PC-9 (cell line): ENCODE results near the gene ENPP4. TPM values are rescaled to one million over a fixed set of nuclear protein-coding genes. Genes with fewer than 3 reads are reported as not detected.

Experiments used
- BruUV-seq: library from RNA; stranded (reverse); fragments of 400-500 nt; replicated peaks from 2 replicates; lab custom pipeline; 2021; lab: Mats Ljungman, UMichigan
- CTCF ChIA-PET: fragments of 300-600 bp; sonication (Branson Sonifier 250); formaldehyde crosslinking; loops from one replicate; lab custom pipeline; 2022; ENCODE audit warnings: antibody characterized with exemption; lab: Charles Lee
- POLR2A ChIA-PET: fragments of 300-600 bp; sonication (Branson Sonifier 250); formaldehyde crosslinking; loops from one replicate; lab custom pipeline; 2022; ENCODE audit warnings: antibody characterized with exemption; ENCODE audit not compliant: unreplicated experiment; lab: Charles Lee
- DNase-seq, 2 experiments: peaks; one replicate each; pipeline versions ENCODE4 v3.0.0 to v3.0.0-alpha.2; 2015 to 2022; ENCODE audit warnings: mixed read lengths in 1 of 2
- H2AFZ ChIP-seq: fragments of 200-600 bp; sonication (generic); 2 replicates; pipeline ENCODE4 v1.8.1; 2017; ENCODE audit warnings: antibody characterized with exemption
- H3F3A ChIP-seq: fragments of 200-600 bp; sonication (generic); 2 replicates; pipeline ENCODE4 v1.8.1; 2017; ENCODE audit warnings: antibody characterized with exemption, mild to moderate bottlenecking, low read depth; ENCODE audit not compliant: insufficient read depth
- H3K27ac ChIP-seq: fragments of 200-600 bp; sonication (generic); 2 replicates; pipeline ENCODE4 v1.6.1; 2016; ENCODE audit warnings: mixed run types
- H3K27me3 ChIP-seq: fragments of 200-600 bp; sonication (generic); 2 replicates; pipeline ENCODE4 v1.6.1; 2016; ENCODE audit warnings: low read depth, mixed run types; ENCODE audit not compliant: insufficient read depth
- H3K36me3 ChIP-seq: fragments of 200-600 bp; sonication (generic); 2 replicates; pipeline ENCODE4 v1.6.1; 2016; ENCODE audit warnings: low read depth, mixed run types
- H3K4me1 ChIP-seq: fragments of 200-600 bp; sonication (generic); replicated peaks from 2 replicates; pipeline ENCODE4 v1.6.1; 2016; ENCODE audit warnings: mixed run types; ENCODE audit not compliant: insufficient read depth
- H3K4me2 ChIP-seq: fragments of 200-600 bp; sonication (generic); 2 replicates; pipeline ENCODE4 v1.6.1; 2017; ENCODE audit warnings: mixed run types
- H3K4me3 ChIP-seq: fragments of 200-600 bp; sonication (generic); 2 replicates; pipeline ENCODE4 v1.6.1; 2016; ENCODE audit warnings: mixed run types
- H3K79me2 ChIP-seq: fragments of 200-600 bp; sonication (generic); 2 replicates; pipeline ENCODE4 v1.6.1; 2017; ENCODE audit warnings: low read depth, mixed run types
- H3K9me2 ChIP-seq: fragments of 200-600 bp; sonication (generic); 2 replicates; pipeline ENCODE4 v1.8.1; 2017; ENCODE audit warnings: mild to moderate bottlenecking; ENCODE audit not compliant: insufficient read depth
- H3K9me3 ChIP-seq: fragments of 200-600 bp; sonication (generic); 2 replicates; pipeline ENCODE4 v1.8.1; 2016; ENCODE audit warnings: low read depth; ENCODE audit not compliant: insufficient read depth
- H4K20me1 ChIP-seq: fragments of 200-600 bp; sonication (generic); 2 replicates; pipeline ENCODE4 v1.8.1; 2017; ENCODE audit not compliant: insufficient read depth
- CTCF ChIP-seq: fragments of 200-600 bp; sonication (generic); conservative IDR thresholded peaks from 2 replicates; pipeline ENCODE4 v1.6.1; 2017; ENCODE audit warnings: mixed run types, antibody characterized with exemption, mild to moderate bottlenecking, moderate library complexity
- EZH2 ChIP-seq: fragments of 200-600 bp; sonication (generic); IDR thresholded peaks from 2 replicates; pipeline ENCODE4 v1.8.0; 2017; ENCODE audit warnings: antibody characterized with exemption, low read depth
- intact Hi-C: fragments of 100-400 bp; cut with micrococcal nuclease; formaldehyde crosslinking; loops from one replicate; pipeline ENCODE4 v1.10.0; 2022; ENCODE audit not compliant: unreplicated experiment
- total RNA-seq: library from RNA; stranded (reverse); gene quantifications from 2 replicates; pipeline ENCODE4 v1.2.3, GENCODE V29; 2021

The ENPP4 gene
- total RNA-seq, 1 experiment from 2014 or later, result 7.1 TPM

GRCh38 chr6:46156701-46157100, 26.9 kb downstream of the ENPP4 start:
- H3K79me2 ChIP-seq, result no peaks in the 10 kb centered on the region
- ChIA-PET POLR2A (interaction anchor here (0.6 kb wide), 1 partner anchor 360 kb away, joined by 4 read pairs; no protein-coding TSS in a partner anchor), CTCF (no interaction called here)
- no peak overlapping the region for H3K4me3 ChIP-seq
- no peak overlapping the region for H3K27ac ChIP-seq
- 0 out of 2 replicates have a peak, but pooled peaks cover 2% of the 10 kb centered on the region for H3K36me3 ChIP-seq
- no peaks in the 10 kb centered on the region for H3F3A ChIP-seq
- no peaks in the 10 kb centered on the region for H3K9me3 ChIP-seq
- TF ChIP-seq EZH2 (no peak), CTCF (no peak)
- H4K20me1 ChIP-seq, result no peaks in the 10 kb centered on the region
- no peak overlapping the region for H3K4me2 ChIP-seq
- H2AFZ ChIP-seq, result no peak overlapping the region
- no peaks in the 10 kb centered on the region for H3K27me3 ChIP-seq
- H3K4me1 ChIP-seq, result no peaks in the 10 kb centered on the region
- BruUV-seq, result no TSS peak
- H3K9me2 ChIP-seq, result no peaks in the 10 kb centered on the region
- DNase-seq, result no peak
- intact Hi-C loops, result no loop called here

GRCh38 chr6:46159229-46159628, 29.4 kb downstream of the ENPP4 start:
- Histone ChIP-seq H3K4me1 (no peaks in the 10 kb centered on the region), H3K4me2 (no peak overlapping the region), H3K9me3 (no peaks in the 10 kb centered on the region), H3F3A (no peaks in the 10 kb centered on the region), H4K20me1 (no peaks in the 10 kb centered on the region), H3K4me3 (no peak overlapping the region), H3K9me2 (no peaks in the 10 kb centered on the region), H3K36me3 (peaks cover 2% of the 10 kb centered on the region; the same call in 1 of the 2 replicates), H3K79me2 (no peaks in the 10 kb centered on the region), H3K27ac (no peak overlapping the region), H3K27me3 (no peaks in the 10 kb centered on the region), H2AFZ (no peak overlapping the region)
- intact Hi-C loops, result no loop called here
- DNase-seq, result no peak
- POLR2A ChIA-PET, result no interaction called here
- no peak for TF ChIP-seq CTCF
- TF ChIP-seq EZH2, result no peak
- CTCF ChIA-PET, result no interaction called here
- no TSS peak for BruUV-seq

GRCh38 chr6:46160102-46160501, 30.3 kb downstream of the ENPP4 start:
- Histone ChIP-seq H3K9me3 (no peaks in the 10 kb centered on the region), H3K36me3 (peaks cover 2% of the 10 kb centered on the region; the same call in 1 of the 2 replicates), H3F3A (no peaks in the 10 kb centered on the region), H3K27me3 (no peaks in the 10 kb centered on the region), H3K79me2 (no peaks in the 10 kb centered on the region), H3K4me1 (no peaks in the 10 kb centered on the region), H3K4me3 (no peak overlapping the region), H3K9me2 (no peaks in the 10 kb centered on the region), H3K4me2 (no peak overlapping the region), H3K27ac (no peak overlapping the region), H2AFZ (no peak overlapping the region), H4K20me1 (no peaks in the 10 kb centered on the region)
- no TSS peak for BruUV-seq
- POLR2A ChIA-PET, result no interaction called here
- TF ChIP-seq EZH2 (no peak), CTCF (no peak)
- no peak for DNase-seq
- intact Hi-C loops, result no loop called here
- CTCF ChIA-PET, result no interaction called here
